ENCODE measurements around the gene WIPF3. TPM values are rescaled to one million over a fixed set of nuclear protein-coding genes. Genes with fewer than 3 reads are reported as not detected.

Gene WIPF3
- total and polyA plus RNA-seq, 2 of the 4 experiments (the other 2 are of a cell fraction): not detected

GRCh38 chr7:29958667-29959358, 152.5 kb downstream of the WIPF3 start:
- H4K8ac ChIP-seq (ENCODE audit: low read depth in 2 of 2, low read length in 2 of 2): no peak overlapping the region
- no peak overlapping the region for H2BK120ac ChIP-seq (ENCODE audit: low read depth, low read length)
- no peaks in the 10 kb centered on the region for H3K9me3 ChIP-seq (ENCODE audit: control insufficient read depth, insufficient read depth, low read length)
- H3K27me3 ChIP-seq (ENCODE audit: control insufficient read depth, insufficient read depth, low read length): no peaks in the 10 kb centered on the region
- H2BK15ac ChIP-seq (ENCODE audit: low read depth, low read length): no peak overlapping the region
- dilution Hi-C loops (cut with HindIII; ENCODE audit: low sequenced_read_pairs, unreplicated experiment): no loop called here
- BruUV-seq (replicated peaks): no TSS peak
- TF ChIP-seq CHD1 (IDR thresholded peaks at IDR 0.05; ENCODE audit: low read depth, low read length): no peak
- TF ChIP-seq MAFK (IDR thresholded peaks at IDR 0.05; ENCODE audit: low read depth, low read length): no peak
- no peak for TF ChIP-seq MXI1 (IDR thresholded peaks at IDR 0.05; ENCODE audit: borderline replicate concordance, low read depth, low read length)
- TF ChIP-seq, protein P1, sequence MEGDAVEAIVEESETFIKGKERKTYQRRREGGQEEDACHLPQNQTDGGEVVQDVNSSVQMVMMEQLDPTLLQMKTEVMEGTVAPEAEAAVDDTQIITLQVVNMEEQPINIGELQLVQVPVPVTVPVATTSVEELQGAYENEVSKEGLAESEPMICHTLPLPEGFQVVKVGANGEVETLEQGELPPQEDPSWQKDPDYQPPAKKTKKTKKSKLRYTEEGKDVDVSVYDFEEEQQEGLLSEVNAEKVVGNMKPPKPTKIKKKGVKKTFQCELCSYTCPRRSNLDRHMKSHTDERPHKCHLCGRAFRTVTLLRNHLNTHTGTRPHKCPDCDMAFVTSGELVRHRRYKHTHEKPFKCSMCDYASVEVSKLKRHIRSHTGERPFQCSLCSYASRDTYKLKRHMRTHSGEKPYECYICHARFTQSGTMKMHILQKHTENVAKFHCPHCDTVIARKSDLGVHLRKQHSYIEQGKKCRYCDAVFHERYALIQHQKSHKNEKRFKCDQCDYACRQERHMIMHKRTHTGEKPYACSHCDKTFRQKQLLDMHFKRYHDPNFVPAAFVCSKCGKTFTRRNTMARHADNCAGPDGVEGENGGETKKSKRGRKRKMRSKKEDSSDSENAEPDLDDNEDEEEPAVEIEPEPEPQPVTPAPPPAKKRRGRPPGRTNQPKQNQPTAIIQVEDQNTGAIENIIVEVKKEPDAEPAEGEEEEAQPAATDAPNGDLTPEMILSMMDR (conservative IDR thresholded peaks at IDR 0.05; ENCODE audit: low read depth, low read length): no peak
- TF ChIP-seq CEBPB (IDR thresholded peaks at IDR 0.05; ENCODE audit: low read depth, low read length): no peak
- no peak for TF ChIP-seq POLR2A (IDR thresholded peaks at IDR 0.05; ENCODE audit: low read depth, low read length)
- TF ChIP-seq SMC3 (IDR thresholded peaks at IDR 0.05; ENCODE audit: low read depth, low read length): no peak
- TF ChIP-seq, protein P2, sequence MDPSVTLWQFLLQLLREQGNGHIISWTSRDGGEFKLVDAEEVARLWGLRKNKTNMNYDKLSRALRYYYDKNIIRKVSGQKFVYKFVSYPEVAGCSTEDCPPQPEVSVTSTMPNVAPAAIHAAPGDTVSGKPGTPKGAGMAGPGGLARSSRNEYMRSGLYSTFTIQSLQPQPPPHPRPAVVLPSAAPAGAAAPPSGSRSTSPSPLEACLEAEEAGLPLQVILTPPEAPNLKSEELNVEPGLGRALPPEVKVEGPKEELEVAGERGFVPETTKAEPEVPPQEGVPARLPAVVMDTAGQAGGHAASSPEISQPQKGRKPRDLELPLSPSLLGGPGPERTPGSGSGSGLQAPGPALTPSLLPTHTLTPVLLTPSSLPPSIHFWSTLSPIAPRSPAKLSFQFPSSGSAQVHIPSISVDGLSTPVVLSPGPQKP (IDR thresholded peaks at IDR 0.05; ENCODE audit: borderline replicate concordance, low read depth, low read length): no peak
- no peak for TF ChIP-seq RCOR1 (IDR thresholded peaks at IDR 0.05; ENCODE audit: insufficient replicate concordance, low read length)
- TF ChIP-seq FOS (IDR thresholded peaks at IDR 0.05; ENCODE audit: low read depth, low read length): no peak
- TF ChIP-seq BHLHE40 (IDR thresholded peaks at IDR 0.05; ENCODE audit: low read depth, low read length): no peak
- no peak for TF ChIP-seq MAZ (IDR thresholded peaks at IDR 0.05; ENCODE audit: borderline replicate concordance, low read depth, low read length)
- no peak for TF ChIP-seq NFE2L2 (IDR thresholded peaks at IDR 0.05; ENCODE audit: low read depth, low read length)
- TF ChIP-seq RFX5 (IDR thresholded peaks at IDR 0.05; ENCODE audit: low read depth, low read length): no peak
- no peak for TF ChIP-seq RAD21 (IDR thresholded peaks at IDR 0.05; ENCODE audit: low read length)
- no peak for TF ChIP-seq USF2 (IDR thresholded peaks at IDR 0.05; ENCODE audit: low read depth, low read length)
- H3K4ac ChIP-seq (ENCODE audit: low read depth, low read length): no peak overlapping the region
- in situ Hi-C loops (cut with MboI; ENCODE audit: low sequenced_read_pairs): no loop called here
- no peak overlapping the region for H3K18ac ChIP-seq (ENCODE audit: low read depth, low read length)
- intact Hi-C loops (cut with micrococcal nuclease): no loop called here
- H3K4me3 ChIP-seq (ENCODE audit: insufficient read depth, low read depth, low read length): no peak overlapping the region
- H2AFZ ChIP-seq (replicated peaks; ENCODE audit: low read length, poor library complexity): no peak overlapping the region
- H2BK5ac ChIP-seq (ENCODE audit: low read depth, low read length, poor library complexity, severe bottlenecking): no peak overlapping the region
- peaks cover 17% of the 10 kb centered on the region for H3K9me1 ChIP-seq (ENCODE audit: insufficient read depth, low read length)
- ATAC-seq (ENCODE audit: low read depth): no peak
- H2AK5ac ChIP-seq (ENCODE audit: low read depth, low read length): no peak overlapping the region
- POLR2A ChIA-PET (ENCODE audit: unreplicated experiment): no interaction called here
- no peak overlapping the region for H3K14ac ChIP-seq (replicated peaks; ENCODE audit: low read depth, low read length)
- H3K27ac ChIP-seq (ENCODE audit: insufficient read depth, low read length): no peak overlapping the region
- no peak overlapping the region for H4K5ac ChIP-seq (ENCODE audit: low read depth, low read length)
- no peak overlapping the region for H3K23ac ChIP-seq (ENCODE audit: low read depth, low read length)
- no peak overlapping the region for H2BK20ac ChIP-seq (ENCODE audit: low read depth, low read length)
- no peak overlapping the region for H3K4me2 ChIP-seq (ENCODE audit: low read depth, low read length)
- H3K56ac ChIP-seq (ENCODE audit: extremely low read depth, insufficient read depth, low read length): no peak overlapping the region
- peaks cover 38% of the 10 kb centered on the region; the same call in 1 of the 2 replicates for H4K20me1 ChIP-seq (ENCODE audit: insufficient read depth, low read length)
- CTCF ChIA-PET: no interaction called here
- peaks cover 18% of the 10 kb centered on the region for H3K36me3 ChIP-seq (ENCODE audit: control insufficient read depth, insufficient read depth, low read length)
- no peak overlapping the region for H2AK9ac ChIP-seq (replicated peaks; ENCODE audit: low read depth, low read length, poor library complexity)
- no CpG with 5 or more reads among the region's 8 CpGs for WGBS, 2 experiments (ENCODE audit: extremely low coverage in 2 of 2, insufficient read length in 1 of 2)
- peaks cover 29 to 65% of the 10 kb centered on the region in 2 experiments for H3K79me1 ChIP-seq (ENCODE audit: low read depth in 1 of 2, low read length in 2 of 2)
- no peak overlapping the region for H4K91ac ChIP-seq (ENCODE audit: insufficient read depth, low read depth, low read length)
- no peak overlapping the region for H3K9ac ChIP-seq (ENCODE audit: low read depth, low read length)
- H3K4me1 ChIP-seq (ENCODE audit: control insufficient read depth, insufficient read depth, low read length): no peaks in the 10 kb centered on the region
- DNase-seq: no peak

All from IMR-90 (cell line).